ENCODE measurements around the gene RBBP8.
"Not testable (repeated sequence)": the region's sequence is repeated elsewhere in the genome, so short reads cannot be mapped to it uniquely, and the experiment has no call there.

RBBP8 gene

DNA sequence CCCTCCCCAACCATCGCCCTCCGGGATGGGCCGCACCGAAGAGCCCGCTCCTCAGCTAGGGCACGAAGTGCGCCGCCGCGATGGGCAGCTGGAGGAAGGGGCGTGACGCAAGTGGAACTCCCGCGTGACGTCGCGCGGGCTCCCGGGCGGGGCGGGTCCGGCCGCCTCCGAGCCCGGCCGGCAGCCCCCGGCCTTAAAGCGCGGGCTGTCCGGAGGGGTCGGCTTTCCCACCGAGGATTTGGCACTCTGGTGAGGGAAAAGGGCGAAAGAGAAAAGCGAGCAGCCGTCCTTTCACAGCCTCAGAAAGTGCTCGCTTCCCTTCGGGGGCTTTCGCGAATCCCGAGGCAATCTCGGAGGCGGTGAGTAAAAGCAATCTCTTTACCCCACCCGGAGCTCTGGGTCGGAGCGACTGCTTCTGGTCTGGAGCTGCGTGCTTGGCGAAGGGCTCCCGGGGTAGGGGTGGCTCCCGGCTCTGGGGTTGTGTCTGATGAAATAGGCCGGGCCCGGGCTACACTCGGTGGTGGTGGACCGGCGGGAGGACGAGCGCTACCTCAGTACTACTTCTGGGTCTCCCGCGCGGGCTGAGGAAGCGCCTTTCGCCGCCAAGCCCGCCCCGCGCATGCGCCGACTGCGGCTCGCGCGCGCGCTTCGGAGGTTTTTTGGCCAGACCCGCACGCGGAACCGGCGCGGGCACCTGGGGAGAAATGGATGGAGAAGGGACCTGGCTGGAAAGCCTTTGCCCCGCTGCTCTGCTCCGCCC is at the start of gene RBBP8:
Gene RBBP8 (plus strand): TSS at position 123 of the 760 bp plus-strand sequence. CDS start 3,524 bp downstream, outside the sequence.
- DNase-seq: peak; percentile 75

- no peak for DNase-seq
Observed at GRCh38 chr18:22883827-22884226, 49.3 kb upstream of the RBBP8 start.

DNA sequence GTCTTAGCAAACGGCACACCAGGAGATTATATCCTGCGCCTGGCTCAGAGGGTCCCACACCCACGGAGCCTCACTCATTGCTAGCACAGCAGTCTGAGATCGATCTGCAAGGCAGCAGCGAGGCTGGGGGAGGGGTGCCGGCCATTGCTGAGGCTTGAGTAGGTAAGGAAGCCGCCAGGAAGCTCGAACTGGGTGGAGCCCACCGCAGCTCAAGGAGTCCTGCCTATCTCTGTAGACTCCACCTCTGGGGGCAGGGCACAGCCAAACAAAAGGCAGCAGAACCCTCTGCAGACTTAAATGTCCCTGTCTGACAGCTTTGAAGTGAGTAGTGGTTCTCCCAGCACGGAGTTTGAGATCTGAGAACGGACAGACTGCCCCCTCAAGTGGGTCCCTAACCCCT is 47.4 kb upstream of the RBBP8 start:
- DNase-seq: not testable (repeated sequence)

GRCh38 chr18:22899421-22899820 is 33.7 kb upstream of the RBBP8 start:
- DNase-seq: no peak

GRCh38 chr18:22900558-22901238 is 32.4 kb upstream of the RBBP8 start:
- DNase-seq: no peak

- no peak for DNase-seq
Observed at GRCh38 chr18:22902093-22902492, 31.0 kb upstream of the RBBP8 start.

DNA sequence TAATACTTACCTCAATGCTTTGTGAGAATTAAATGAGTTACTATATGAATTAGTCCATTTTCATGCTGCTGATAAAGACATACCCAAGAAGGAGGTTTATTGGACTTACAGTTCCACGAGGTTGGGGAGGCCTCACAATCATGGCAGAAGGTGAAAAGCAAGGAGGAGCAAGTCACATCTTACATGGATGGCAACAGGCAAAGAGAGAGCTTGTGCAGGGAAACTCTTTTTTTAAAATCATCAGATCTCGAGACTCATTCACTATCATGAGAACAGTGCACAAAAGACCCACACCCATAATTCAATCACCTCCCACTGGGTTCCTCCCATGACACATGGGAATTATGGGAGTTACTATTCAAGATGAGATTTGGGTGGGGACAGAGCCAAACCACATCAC is 29.9 kb upstream of the RBBP8 start:
- DNase-seq: not testable (repeated sequence)

DNA sequence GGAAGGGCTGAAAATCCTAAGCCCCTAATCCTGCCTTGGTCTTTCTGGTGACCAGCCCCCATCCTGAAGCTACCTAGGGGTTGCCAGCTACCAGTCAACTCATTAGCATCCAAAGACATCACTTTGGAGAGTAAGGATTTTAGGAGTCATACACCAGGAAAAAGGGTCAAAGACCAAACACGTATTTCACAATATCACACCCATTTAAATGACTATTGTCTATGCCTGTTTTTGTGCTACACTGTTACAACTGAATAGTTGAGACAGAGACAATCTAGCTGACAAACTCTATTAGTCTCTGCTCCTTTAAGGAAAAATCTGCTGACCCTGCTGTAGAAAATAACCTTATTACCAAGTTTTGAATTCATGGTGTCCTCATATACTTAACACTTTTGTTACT is 21.0 kb upstream of the RBBP8 start:
- no peak for DNase-seq

- no peak for DNase-seq
Observed at GRCh38 chr18:22912835-22913234, 20.3 kb upstream of the RBBP8 start.

DNA sequence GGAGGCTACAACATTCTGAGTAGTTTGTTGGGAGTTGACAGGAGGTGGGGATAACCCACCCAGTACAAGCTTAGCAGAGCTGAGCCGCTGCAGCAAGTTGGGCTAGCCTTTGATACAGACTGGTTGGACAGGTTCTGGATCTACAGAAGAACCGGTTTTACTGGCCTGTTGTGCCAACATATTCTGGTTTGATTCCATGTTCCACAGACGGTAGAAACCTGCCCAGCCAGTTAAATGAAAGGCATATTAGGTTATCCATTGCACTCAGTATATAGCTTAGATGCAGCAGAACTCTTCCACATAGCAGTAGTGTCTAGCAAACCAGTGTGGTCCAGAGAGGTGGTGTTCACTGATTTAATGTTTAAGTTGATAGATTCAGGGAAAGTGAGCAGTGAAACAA is 19.3 kb upstream of the RBBP8 start:
- DNase-seq: no peak

GRCh38 chr18:22914633-22915032 is 18.5 kb upstream of the RBBP8 start:
- DNase-seq: no peak

DNA sequence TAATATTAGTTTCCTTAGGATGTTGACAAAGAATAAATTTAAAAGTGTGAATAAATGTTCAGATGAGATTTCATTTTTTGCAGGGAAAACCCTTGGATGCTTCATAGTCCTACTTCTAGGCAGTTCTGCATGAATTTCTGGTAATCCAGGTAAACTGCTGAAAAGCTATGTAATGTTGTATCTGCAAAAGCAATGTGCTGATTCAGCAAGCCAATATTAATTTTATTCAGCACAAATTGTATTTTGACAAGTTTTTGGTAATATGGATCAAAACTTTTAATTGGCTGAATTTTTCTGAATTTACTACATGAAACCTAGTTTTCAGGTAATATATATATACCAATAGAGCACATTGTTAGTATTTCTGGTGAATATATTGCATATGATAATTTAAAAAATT is 17.8 kb upstream of the RBBP8 start:
- DNase-seq: no peak

DNA sequence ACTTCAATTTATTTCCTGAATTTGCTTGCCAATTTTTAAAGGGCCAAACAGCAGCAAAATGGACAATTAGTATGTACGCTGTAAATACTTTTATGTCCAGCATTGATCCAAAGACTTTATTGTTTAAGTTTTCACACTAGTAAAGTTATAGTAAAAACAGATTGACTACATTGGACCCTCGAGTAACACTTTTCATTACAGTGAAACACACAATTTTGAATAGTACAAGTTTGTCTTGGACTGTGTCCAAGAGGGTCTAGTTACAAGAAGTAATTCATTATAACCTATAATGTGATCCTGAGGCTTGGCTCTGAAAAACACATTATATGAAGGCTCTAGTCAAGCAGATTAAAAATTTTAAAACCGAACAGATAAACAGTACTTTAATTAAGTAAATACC is 11.4 kb upstream of the RBBP8 start:
- no peak for DNase-seq

DNA sequence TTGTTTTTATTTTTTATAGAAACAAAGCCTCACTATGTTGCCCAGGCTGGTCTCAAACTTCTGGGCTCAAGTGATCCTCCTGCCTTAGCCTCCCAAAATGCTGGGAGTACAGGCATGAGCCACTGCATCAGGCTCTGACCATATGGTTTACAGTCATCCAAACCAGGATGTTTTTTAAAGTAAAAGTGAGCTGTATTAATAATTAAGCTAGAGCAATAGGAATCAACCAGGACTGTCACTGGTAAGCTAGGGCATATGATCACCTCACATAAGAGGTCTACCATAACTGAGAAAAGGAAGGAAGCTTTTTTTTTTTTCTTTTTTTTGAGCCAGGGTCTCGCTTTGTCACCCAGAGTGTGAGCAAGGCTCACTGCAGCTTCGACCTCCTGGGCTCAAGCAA is 8.5 kb upstream of the RBBP8 start:
- DNase-seq: no peak

GRCh38 chr18:22926454-22926853 is 6.7 kb upstream of the RBBP8 start:
- DNase-seq: no peak

- no peak for DNase-seq
Observed at GRCh38 chr18:22928339-22928738, 4.8 kb upstream of the RBBP8 start.

GRCh38 chr18:22930089-22930713 is 2.9 kb upstream of the RBBP8 start:
- peak; percentile 77 for DNase-seq

GRCh38 chr18:22932885-22933205 is 283 bp upstream of the RBBP8 start:
- no peak for DNase-seq

DNA sequence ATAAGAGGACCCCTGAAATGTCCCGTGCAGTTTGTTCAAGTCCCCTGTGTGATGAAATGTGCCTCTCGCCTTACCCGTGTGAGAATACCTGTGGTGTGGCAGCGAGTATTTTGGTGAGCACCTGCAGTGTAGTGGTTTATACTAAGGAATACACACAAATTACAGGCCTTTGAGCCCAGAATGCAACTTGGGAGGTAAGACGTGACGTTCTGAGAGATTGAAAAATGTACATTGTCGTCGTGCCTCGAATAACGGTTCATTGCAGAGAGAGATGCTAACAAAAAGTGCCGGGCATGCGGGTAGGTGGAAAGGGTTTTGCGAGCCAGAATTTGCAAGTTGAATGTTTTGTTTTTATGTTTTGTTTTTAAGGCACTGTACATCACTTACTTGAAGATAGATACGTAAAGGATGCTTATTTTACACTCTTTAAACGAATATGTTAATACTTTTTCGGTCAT is 867 bp downstream of the RBBP8 start:
- no peak for DNase-seq

- DNase-seq: no peak
Observed at GRCh38 chr18:22934789-22935188, 1.7 kb downstream of the RBBP8 start.

- DNase-seq: peak; percentile 8
Observed at GRCh38 chr18:22935431-22935830, 2.3 kb downstream of the RBBP8 start.

- no peak for DNase-seq
Observed at GRCh38 chr18:22936515-22936914, 3.4 kb downstream of the RBBP8 start.

- no peak for DNase-seq
Observed at GRCh38 chr18:22939649-22940048, 6.5 kb downstream of the RBBP8 start.

- DNase-seq: no peak
Observed at GRCh38 chr18:22943847-22944246, 10.7 kb downstream of the RBBP8 start.

Measured in CD4-positive, alpha-beta T cell treated with Interleukin-4 for 4 hours (primary cell).